Uterus (tissue), 4 donors: ENCODE data around the gene KREMEN1. TPM values are rescaled to one million over a fixed set of nuclear protein-coding genes. Genes with fewer than 3 reads are reported as not detected.
A peak's percentile ranks its signal among the peaks of the same experiment; 100 is the strongest.

Source experiments
- DNase-seq, 2 donors: peaks; one replicate each; pipeline ENCODE4 v3.0.0-alpha.2; 2019 to 2020
- H3K27ac ChIP-seq, 2 donors: fragments of 200-600 bp; sonication (generic); 1 replicate in 1 of 2; 2 replicates in 1 of 2; pipeline ENCODE4 v1.5.1; 2016 to 2018
- H3K27me3 ChIP-seq, 2 donors: fragments of 200-600 bp; sonication (generic); one replicate each; pipeline ENCODE4 v1.5.1; 2018 to 2019; ENCODE audit warnings: control low read depth in 1 of 2
- H3K36me3 ChIP-seq, 2 donors: fragments of 200-600 bp; sonication (generic); one replicate each; pipeline ENCODE4 v1.5.1; 2019; ENCODE audit warnings: control low read depth in 1 of 2
- H3K4me1 ChIP-seq, 2 donors: fragments of 200-600 bp; sonication (generic); one replicate each; pipeline ENCODE4 v1.5.1; 2018 to 2019; ENCODE audit warnings: control low read depth in 1 of 2
- H3K4me3 ChIP-seq, 2 donors: fragments of 200-600 bp; sonication (generic); 1 replicate in 1 of 2; 2 replicates in 1 of 2; pipeline ENCODE4 v1.5.1; 2018 to 2019; ENCODE audit warnings: mild to moderate bottlenecking in 1 of 2
- H3K9me3 ChIP-seq, 2 donors: fragments of 200-600 bp; sonication (generic); one replicate each; pipeline ENCODE4 v1.5.1; 2019; ENCODE audit warnings: control low read depth in 1 of 2
- CTCF ChIP-seq, 4 experiments: fragments of 200-600 bp in 2 of 4; fragments of 450-650 bp in 2 of 4; sonication (generic) in 2 of 4; IDR thresholded peaks; one replicate each; pipeline ENCODE4 v1.5.1; 2016 to 2019; ENCODE audit warnings: antibody characterized with exemption in 4 of 4, mild to moderate bottlenecking in 2 of 4, moderate library complexity in 1 of 4
- POLR2A ChIP-seq, 2 donors: fragments of 450-650 bp; IDR thresholded peaks; one replicate each; pipeline ENCODE4 v1.6.1; 2016; ENCODE audit warnings: antibody characterized with exemption in 2 of 2, mild to moderate bottlenecking in 1 of 2, moderate library complexity in 1 of 2
- intact Hi-C: fragments of 100-400 bp; cut with DNase I; formaldehyde crosslinking; loops from one replicate; pipeline ENCODE4 v1.15.1; 2023; ENCODE audit warnings: low total_unique reads
- small RNA-seq: library from RNA; depleted of rRNA; stranded (forward); fragments of <200 nt; gene quantifications from one replicate; pipeline ENCODE3, GENCODE V24; 2016
- total RNA-seq, 4 donors: library from RNA; depleted of rRNA in 3 of 4; stranded (reverse); fragments of >200 nt in 3 of 4; gene quantifications; one replicate each; pipeline versions ENCODE4 v1.1.0 to v1.2.4, GENCODE V29; 2014 to 2023
- donor health status: DM: yes; HTN: yes; CAD: no.

KREMEN1 gene
- total RNA-seq, 4 donors from 2014 or later: 5.9 to 25.1 (median 10.2) TPM

- no peaks in the 10 kb centered on the region for H3K36me3 ChIP-seq
- H3K27me3 ChIP-seq: no peaks in the 10 kb centered on the region
- H3K4me1 ChIP-seq: no peaks in the 10 kb centered on the region
- no peaks in the 10 kb centered on the region for H3K9me3 ChIP-seq
- no peak overlapping the region for H3K27ac ChIP-seq
- H3K4me3 ChIP-seq: no peak overlapping the region
- TF ChIP-seq POLR2A (IDR thresholded peaks at IDR 0.05): no peak
- TF ChIP-seq CTCF (IDR thresholded peaks at IDR 0.05): no peak
- intact Hi-C loops: no loop called here
- DNase-seq: peak in 1 of 2 donors; percentile 16
Observed at GRCh38 chr22:29216873-29217666, 144.2 kb downstream of the KREMEN1 start.

Small RNA genes within 50 kb of the gene (small RNA-seq; reads per million reads assigned to genes)
- gene RNU6-1219P (not detected), gene RNU6-810P (not detected)

Other genes with a start within 250 kb of the KREMEN1 start
- gene ZNRF3, start 189.5 kb upstream of the KREMEN1 start, total RNA-seq: 10 to 100 TPM in 2 of 4 donors, 1 to 10 TPM in 2; 6.1 to 23.2 (median 12.0) TPM
- gene C22orf31, start 11.2 kb upstream of the KREMEN1 start, total RNA-seq: not detected
- 10 to 100 TPM in 2 of 4 donors, 1 to 10 TPM in 1, under 1 TPM in 1; under 0.01 to 30.0 (median 10.2) TPM for gene EMID1, start 132.9 kb downstream of the KREMEN1 start, total RNA-seq
- gene RHBDD3, start 194.9 kb downstream of the KREMEN1 start, total RNA-seq: 10 to 100 TPM in 3 of 4 donors, 1 to 10 TPM in 1; 6.5 to 46.6 (median 26.1) TPM
- gene EWSR1, start 195.2 kb downstream of the KREMEN1 start, total RNA-seq: 100 to 1,000 TPM; 120 to 221 (median 137) TPM
- 10 to 100 TPM in 2 of 4 donors, 1 to 10 TPM in 2; 2.4 to 29.6 (median 11.9) TPM for gene GAS2L1, start 233.6 kb downstream of the KREMEN1 start, total RNA-seq
- gene RASL10A, start 242.7 kb downstream of the KREMEN1 start, total RNA-seq: 1 to 10 TPM in 1 of 4 donors, under 1 TPM in 2, not detected in 1; 0.35 to 3.2 (median 0.79) TPM